HEK293 (cell line): Measurements from ENCODE around the gene LHFPL2.

Experiments
- KLF16 ChIP-seq: fragments of 450-650 bp; formaldehyde crosslinking; IDR thresholded peaks from 2 replicates; pipeline ENCODE4 v1.5.1; 2017; ENCODE audit warnings: missing biosample characterization, missing genetic modification characterization
- MYNN ChIP-seq: fragments of 450-650 bp; formaldehyde crosslinking; IDR thresholded peaks from 2 replicates; pipeline ENCODE4 v1.5.1; 2016; ENCODE audit warnings: missing biosample characterization, missing genetic modification characterization, borderline replicate concordance
- TRIM28 ChIP-seq: IDR thresholded peaks from 2 replicates; pipeline ENCODE4 v1.6.1; 2011; ENCODE audit warnings: low read length, control low read depth, borderline replicate concordance
- ZNF174 ChIP-seq: fragments of 450-650 bp; formaldehyde crosslinking; IDR thresholded peaks from 2 replicates; pipeline ENCODE4 v1.5.0; 2017; ENCODE audit warnings: missing biosample characterization, mild to moderate bottlenecking, missing genetic modification characterization
- ZNF274 ChIP-seq, 2 experiments: fragments of 200-500 bp in 1 of 2; fragments of 450-650 bp in 1 of 2; sonication (Bioruptor generic) in 1 of 2; formaldehyde crosslinking in 1 of 2; IDR thresholded peaks; 2 replicates each; pipeline versions ENCODE4 v1.5.1 to v1.6.1; 2014 to 2016; ENCODE audit warnings: borderline replicate concordance in 1 of 2, inconsistent platforms in 1 of 2, low read length in 1 of 2, missing biosample characterization in 1 of 2, missing genetic modification characterization in 1 of 2
- TF ChIP-seq, protein P1 (sequence below): fragments of 450-650 bp; formaldehyde crosslinking; IDR thresholded peaks from 2 replicates; pipeline ENCODE4 v1.5.1; 2016; ENCODE audit warnings: missing biosample characterization, missing genetic modification characterization
- TF ChIP-seq, protein P2 (sequence below): fragments of 450-650 bp; formaldehyde crosslinking; IDR thresholded peaks from 2 replicates; pipeline ENCODE4 v1.5.1; 2016; ENCODE audit warnings: missing biosample characterization, missing genetic modification characterization
- TF ChIP-seq, protein P3 (sequence below): fragments of 450-650 bp; formaldehyde crosslinking; IDR thresholded peaks from 2 replicates; pipeline ENCODE4 v1.5.1; 2016; ENCODE audit warnings: missing biosample characterization, missing genetic modification characterization
- TF ChIP-seq, protein P4 (sequence below): fragments of 450-650 bp; formaldehyde crosslinking; IDR thresholded peaks from 2 replicates; pipeline ENCODE4 v1.5.1; 2016; ENCODE audit warnings: missing biosample characterization, missing genetic modification characterization

DNA sequence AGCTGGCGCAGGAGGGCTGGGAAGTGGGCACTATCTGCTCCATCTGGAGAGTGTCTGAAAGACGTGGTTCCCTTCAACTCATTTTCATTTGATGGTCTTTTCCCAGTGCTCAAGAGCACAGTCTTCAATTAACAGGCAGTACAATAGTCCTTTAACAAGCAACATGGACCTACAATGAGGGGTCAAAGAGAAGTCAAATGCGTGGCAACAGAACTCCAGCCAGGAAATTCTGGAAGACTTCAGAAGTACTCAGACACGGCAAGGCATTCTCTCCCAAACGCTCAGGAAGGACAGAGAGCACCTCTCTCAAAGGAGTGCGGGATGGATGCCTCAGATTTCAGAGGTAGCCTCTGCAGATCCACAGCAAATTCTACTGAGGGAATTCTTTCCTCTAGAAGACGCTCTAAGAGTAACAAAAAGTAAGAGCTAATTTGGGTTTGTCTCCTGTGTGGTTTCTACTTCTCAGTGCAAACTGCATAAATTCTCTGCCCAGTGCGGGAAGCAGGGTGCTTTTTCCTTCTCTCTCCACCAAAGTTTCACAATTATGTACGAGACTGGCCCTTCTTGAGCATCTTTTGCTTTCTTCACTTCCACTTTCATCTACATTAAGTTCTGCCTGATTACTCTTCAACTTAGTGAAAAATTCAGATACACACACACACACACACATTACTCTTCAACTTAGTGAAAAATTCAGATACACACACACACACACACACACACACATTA, 56.4 kb downstream of the LHFPL2 start:
- TF ChIP-seq MYNN (tag by site-specific recombination) (no peak), KLF16 (no peak), ZNF274 (IDR thresholded peaks at IDR 0.05; ENCODE audit: low read length) (no peak), ZNF274 (tag by site-specific recombination; IDR thresholded peaks at IDR 0.05; ENCODE audit: borderline replicate concordance) (no peak), TRIM28 (no peak), ZNF174 (tag by site-specific recombination) (no peak)
- TF ChIP-seq, protein P1, sequence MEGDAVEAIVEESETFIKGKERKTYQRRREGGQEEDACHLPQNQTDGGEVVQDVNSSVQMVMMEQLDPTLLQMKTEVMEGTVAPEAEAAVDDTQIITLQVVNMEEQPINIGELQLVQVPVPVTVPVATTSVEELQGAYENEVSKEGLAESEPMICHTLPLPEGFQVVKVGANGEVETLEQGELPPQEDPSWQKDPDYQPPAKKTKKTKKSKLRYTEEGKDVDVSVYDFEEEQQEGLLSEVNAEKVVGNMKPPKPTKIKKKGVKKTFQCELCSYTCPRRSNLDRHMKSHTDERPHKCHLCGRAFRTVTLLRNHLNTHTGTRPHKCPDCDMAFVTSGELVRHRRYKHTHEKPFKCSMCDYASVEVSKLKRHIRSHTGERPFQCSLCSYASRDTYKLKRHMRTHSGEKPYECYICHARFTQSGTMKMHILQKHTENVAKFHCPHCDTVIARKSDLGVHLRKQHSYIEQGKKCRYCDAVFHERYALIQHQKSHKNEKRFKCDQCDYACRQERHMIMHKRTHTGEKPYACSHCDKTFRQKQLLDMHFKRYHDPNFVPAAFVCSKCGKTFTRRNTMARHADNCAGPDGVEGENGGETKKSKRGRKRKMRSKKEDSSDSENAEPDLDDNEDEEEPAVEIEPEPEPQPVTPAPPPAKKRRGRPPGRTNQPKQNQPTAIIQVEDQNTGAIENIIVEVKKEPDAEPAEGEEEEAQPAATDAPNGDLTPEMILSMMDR (tag by site-specific recombination): no peak
- TF ChIP-seq, protein P2, sequence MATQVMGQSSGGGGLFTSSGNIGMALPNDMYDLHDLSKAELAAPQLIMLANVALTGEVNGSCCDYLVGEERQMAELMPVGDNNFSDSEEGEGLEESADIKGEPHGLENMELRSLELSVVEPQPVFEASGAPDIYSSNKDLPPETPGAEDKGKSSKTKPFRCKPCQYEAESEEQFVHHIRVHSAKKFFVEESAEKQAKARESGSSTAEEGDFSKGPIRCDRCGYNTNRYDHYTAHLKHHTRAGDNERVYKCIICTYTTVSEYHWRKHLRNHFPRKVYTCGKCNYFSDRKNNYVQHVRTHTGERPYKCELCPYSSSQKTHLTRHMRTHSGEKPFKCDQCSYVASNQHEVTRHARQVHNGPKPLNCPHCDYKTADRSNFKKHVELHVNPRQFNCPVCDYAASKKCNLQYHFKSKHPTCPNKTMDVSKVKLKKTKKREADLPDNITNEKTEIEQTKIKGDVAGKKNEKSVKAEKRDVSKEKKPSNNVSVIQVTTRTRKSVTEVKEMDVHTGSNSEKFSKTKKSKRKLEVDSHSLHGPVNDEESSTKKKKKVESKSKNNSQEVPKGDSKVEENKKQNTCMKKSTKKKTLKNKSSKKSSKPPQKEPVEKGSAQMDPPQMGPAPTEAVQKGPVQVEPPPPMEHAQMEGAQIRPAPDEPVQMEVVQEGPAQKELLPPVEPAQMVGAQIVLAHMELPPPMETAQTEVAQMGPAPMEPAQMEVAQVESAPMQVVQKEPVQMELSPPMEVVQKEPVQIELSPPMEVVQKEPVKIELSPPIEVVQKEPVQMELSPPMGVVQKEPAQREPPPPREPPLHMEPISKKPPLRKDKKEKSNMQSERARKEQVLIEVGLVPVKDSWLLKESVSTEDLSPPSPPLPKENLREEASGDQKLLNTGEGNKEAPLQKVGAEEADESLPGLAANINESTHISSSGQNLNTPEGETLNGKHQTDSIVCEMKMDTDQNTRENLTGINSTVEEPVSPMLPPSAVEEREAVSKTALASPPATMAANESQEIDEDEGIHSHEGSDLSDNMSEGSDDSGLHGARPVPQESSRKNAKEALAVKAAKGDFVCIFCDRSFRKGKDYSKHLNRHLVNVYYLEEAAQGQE: no peak
- TF ChIP-seq, protein P3, sequence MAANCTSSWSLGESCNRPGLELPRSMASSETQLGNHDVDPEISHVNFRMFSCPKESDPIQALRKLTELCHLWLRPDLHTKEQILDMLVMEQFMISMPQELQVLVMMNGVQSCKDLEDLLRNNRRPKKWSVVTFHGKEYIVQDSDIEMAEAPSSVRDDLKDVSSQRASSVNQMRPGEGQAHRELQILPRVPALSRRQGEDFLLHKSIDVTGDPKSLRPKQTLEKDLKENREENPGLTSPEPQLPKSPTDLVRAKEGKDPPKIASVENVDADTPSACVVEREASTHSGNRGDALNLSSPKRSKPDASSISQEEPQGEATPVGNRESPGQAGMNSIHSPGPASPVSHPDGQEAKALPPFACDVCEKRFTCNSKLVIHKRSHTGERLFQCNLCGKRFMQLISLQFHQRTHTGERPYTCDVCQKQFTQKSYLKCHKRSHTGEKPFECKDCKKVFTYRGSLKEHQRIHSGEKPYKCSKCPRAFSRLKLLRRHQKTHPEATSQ (tag by site-specific recombination): no peak
- TF ChIP-seq, protein P4, sequence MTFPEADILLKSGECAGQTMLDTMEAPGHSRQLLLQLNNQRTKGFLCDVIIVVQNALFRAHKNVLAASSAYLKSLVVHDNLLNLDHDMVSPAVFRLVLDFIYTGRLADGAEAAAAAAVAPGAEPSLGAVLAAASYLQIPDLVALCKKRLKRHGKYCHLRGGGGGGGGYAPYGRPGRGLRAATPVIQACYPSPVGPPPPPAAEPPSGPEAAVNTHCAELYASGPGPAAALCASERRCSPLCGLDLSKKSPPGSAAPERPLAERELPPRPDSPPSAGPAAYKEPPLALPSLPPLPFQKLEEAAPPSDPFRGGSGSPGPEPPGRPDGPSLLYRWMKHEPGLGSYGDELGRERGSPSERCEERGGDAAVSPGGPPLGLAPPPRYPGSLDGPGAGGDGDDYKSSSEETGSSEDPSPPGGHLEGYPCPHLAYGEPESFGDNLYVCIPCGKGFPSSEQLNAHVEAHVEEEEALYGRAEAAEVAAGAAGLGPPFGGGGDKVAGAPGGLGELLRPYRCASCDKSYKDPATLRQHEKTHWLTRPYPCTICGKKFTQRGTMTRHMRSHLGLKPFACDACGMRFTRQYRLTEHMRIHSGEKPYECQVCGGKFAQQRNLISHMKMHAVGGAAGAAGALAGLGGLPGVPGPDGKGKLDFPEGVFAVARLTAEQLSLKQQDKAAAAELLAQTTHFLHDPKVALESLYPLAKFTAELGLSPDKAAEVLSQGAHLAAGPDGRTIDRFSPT (tag by site-specific recombination): no peak
